K562 (cell line): ENCODE data around the gene FBL. TPM values are rescaled to one million over a fixed set of nuclear protein-coding genes. Genes with fewer than 3 reads are reported as not detected.

Experiments
- CHCHD3 ChIP-seq: fragments of 250-450 bp; sonication (Bioruptor Pico); IDR thresholded peaks from 2 replicates; pipeline ENCODE4 v2.1.2; 2022; ENCODE audit warnings: mild to moderate bottlenecking
- PHB2 ChIP-seq: fragments of 450-650 bp; IDR thresholded peaks from 2 replicates; pipeline ENCODE4 v1.6.1; 2017; ENCODE audit warnings: low read depth
- RNF2 ChIP-seq: sonication (generic); IDR thresholded peaks from 2 replicates; pipeline ENCODE4 v1.6.1; 2016
- SREBF1 ChIP-seq: fragments of 150-350 bp; IDR thresholded peaks from 2 replicates; pipeline ENCODE4 v1.6.1; 2014; ENCODE audit warnings: antibody characterized with exemption, low read depth, low read length, borderline replicate concordance
- SRF ChIP-seq, 2 experiments: fragments of 250-450, 450-650 bp in 1 of 2; sonication (Bioruptor Pico) in 1 of 2; sonication (generic) in 1 of 2; formaldehyde crosslinking; IDR thresholded peaks; 2 replicates each; pipeline versions ENCODE4 v1.5.0 to v1.5.1; 2020 to 2022; ENCODE audit warnings: mild to moderate bottlenecking in 1 of 2, missing genetic modification reagents in 1 of 2
- TSC22D4 ChIP-seq: fragments of 450-650 bp; IDR thresholded peaks from 2 replicates; pipeline ENCODE4 v1.6.1; 2016; ENCODE audit warnings: missing genetic modification characterization, missing biosample characterization, control low read depth
- WHSC1 ChIP-seq: IDR thresholded peaks from one replicate; pipeline ENCODE4 v1.6.1; 2012; ENCODE audit warnings: low read length, control low read depth, inconsistent platforms
- ZFP30 ChIP-seq: fragments of 250-450 bp; sonication (Bioruptor Pico); IDR thresholded peaks from 2 replicates; pipeline ENCODE4 v1.8.0; 2022; ENCODE audit warnings: moderate library complexity, mild to moderate bottlenecking, inconsistent platforms, borderline replicate concordance
- polyA plus RNA-seq, 8 experiments: library from polyadenylated mRNA; depleted of rRNA in 4 of 8; stranded (reverse) in 5 of 8; unstranded in 3 of 8; fragments of >200 nt; fragmentation: Nextera tagmentation in 2 of 8; fragmentation: Illumina TruSeq in 1 of 8; extraction: Ambion mirVana in 2 of 8; extraction: Trizol in 1 of 8; gene quantifications; 2 replicates each; pipeline versions ENCODE4 v1.2.1 to v1.2.3, GENCODE V29; 2011 to 2014; ENCODE audit warnings: inconsistent platforms in 1 of 8, missing spikeins in 1 of 8
- total RNA-seq, 7 experiments: library from RNA; depleted of rRNA in 6 of 7; stranded (reverse); fragments of >200 nt in 6 of 7; fragmentation: Illumina TruSeq in 2 of 7; extraction: Trizol in 2 of 7; gene quantifications; 2 replicates each; pipeline versions ENCODE4 v1.2.1 to v1.2.3, GENCODE V29; 2011 to 2021; ENCODE audit warnings: low replicate concordance in 1 of 7
- TF ChIP-seq, protein P1 (sequence below), 2 experiments: fragments of 450-650 bp; formaldehyde crosslinking in 1 of 2; IDR thresholded peaks; 2 replicates each; pipeline versions ENCODE4 v1.4.0 to v1.6.1; 2014 to 2020; ENCODE audit warnings: mild to moderate bottlenecking in 2 of 2, borderline replicate concordance in 1 of 2, low read depth in 1 of 2

FBL gene
- total and polyA plus RNA-seq, 9 of the 15 experiments (the other 6 are each of a cell fraction or from before 2014, with no cell fraction given): 201 to 1,696 (median 696) TPM

DNA sequence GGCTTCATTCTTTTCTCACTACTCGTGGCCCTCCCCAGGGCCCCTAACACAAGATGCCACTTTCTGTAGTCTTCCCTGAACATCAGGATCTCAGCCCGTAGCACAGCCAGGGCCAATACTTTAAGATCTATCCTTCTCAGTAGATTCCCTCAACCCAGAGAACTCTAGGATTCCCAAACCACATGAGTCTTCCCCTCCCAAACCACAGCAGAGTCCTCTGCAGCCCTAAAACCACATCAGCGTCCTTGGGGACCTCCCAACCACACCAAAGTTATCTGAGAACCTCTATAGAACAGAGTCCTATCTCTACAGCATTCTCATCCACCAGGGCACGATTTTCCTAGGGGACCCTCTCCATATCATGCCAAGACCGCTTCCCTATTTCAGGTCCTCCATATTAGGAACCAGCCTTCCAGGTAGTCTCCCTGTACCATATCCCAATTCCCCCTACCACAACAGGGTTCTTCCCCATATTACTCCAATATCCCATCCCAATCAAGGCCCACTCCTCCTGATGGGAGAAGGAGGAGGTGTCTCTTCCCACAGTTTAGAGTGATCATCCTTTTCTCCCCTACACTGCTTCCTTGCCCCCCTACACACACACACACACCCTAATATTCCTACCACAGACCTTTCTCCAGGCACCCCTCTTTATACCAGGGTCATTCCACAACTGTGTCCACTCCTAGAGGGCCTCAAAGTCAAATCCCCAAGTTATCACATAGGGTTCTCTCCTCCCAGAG is 13.7 kb downstream of the FBL start (continued):
- TF ChIP-seq, protein P1, sequence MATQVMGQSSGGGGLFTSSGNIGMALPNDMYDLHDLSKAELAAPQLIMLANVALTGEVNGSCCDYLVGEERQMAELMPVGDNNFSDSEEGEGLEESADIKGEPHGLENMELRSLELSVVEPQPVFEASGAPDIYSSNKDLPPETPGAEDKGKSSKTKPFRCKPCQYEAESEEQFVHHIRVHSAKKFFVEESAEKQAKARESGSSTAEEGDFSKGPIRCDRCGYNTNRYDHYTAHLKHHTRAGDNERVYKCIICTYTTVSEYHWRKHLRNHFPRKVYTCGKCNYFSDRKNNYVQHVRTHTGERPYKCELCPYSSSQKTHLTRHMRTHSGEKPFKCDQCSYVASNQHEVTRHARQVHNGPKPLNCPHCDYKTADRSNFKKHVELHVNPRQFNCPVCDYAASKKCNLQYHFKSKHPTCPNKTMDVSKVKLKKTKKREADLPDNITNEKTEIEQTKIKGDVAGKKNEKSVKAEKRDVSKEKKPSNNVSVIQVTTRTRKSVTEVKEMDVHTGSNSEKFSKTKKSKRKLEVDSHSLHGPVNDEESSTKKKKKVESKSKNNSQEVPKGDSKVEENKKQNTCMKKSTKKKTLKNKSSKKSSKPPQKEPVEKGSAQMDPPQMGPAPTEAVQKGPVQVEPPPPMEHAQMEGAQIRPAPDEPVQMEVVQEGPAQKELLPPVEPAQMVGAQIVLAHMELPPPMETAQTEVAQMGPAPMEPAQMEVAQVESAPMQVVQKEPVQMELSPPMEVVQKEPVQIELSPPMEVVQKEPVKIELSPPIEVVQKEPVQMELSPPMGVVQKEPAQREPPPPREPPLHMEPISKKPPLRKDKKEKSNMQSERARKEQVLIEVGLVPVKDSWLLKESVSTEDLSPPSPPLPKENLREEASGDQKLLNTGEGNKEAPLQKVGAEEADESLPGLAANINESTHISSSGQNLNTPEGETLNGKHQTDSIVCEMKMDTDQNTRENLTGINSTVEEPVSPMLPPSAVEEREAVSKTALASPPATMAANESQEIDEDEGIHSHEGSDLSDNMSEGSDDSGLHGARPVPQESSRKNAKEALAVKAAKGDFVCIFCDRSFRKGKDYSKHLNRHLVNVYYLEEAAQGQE (IDR thresholded peaks at IDR 0.05; ENCODE audit: borderline replicate concordance): no peak
- TF ChIP-seq, protein P1 (CRISPR knock-in tag; IDR thresholded peaks at IDR 0.05; ENCODE audit: low read depth): no peak
- TF ChIP-seq WHSC1 (no peak), CHCHD3 (CRISPR knock-in tag) (no peak), SREBF1 (no peak), PHB2 (no peak), SRF (CRISPR knock-in tag; IDR thresholded peaks at IDR 0.05) (no peak), TSC22D4 (tag) (no peak), RNF2 (no peak), ZFP30 (CRISPR knock-in tag) (no peak)
